ENCODE results near the gene ASAP2. TPM values are rescaled to one million over a fixed set of nuclear protein-coding genes. Genes with fewer than 3 reads are reported as not detected.

The ASAP2 gene
- polyA plus RNA-seq, 3 donors, result 0.08 to 1.1 (median 0.20) TPM

DNA sequence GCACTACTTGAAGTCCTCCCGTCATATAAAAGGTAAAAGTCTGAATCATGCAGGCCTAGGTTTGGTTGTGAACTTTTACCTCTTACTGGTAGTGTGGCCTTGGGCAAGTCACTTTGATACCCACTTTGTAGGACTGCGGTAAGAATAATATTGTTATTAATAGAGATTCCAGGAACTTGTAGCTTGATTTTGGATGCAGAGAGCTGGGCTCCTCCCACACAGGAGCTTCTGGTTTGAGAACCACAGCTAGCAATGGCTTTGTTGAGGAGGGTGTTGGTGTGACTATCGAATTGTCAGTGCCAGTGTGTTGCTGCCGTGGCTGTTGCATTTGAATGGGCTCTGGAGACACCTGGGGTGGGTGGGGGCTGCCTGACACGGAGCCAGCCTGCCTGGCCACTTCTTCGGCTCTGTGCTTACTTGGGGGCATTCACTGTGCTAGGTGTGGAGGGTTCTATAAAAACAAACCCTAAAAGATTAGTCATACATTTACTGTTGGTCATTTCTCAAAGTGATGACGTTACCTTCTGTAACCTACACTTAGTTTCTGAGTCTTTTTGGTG, 38.5 kb downstream of the ASAP2 start:
- no peak overlapping the region for H3K9ac ChIP-seq (ENCODE audit: insufficient read depth, low read length, poor library complexity, severe bottlenecking)
- Mint-ChIP-seq H3K9me3 (no peaks in the 10 kb centered on the region), H3K27ac (no peak overlapping the region), H3K36me3 (no peaks in the 10 kb centered on the region), H3K4me1 (peaks cover 3% of the 10 kb centered on the region), H3K27me3 (ENCODE audit: low read depth in 3 of 3) (peaks cover 0 to 2% (median 1%) of the 10 kb centered on the region in 3 donors), H3K4me3 (no peak overlapping the region)
- H3K4me1 ChIP-seq (ENCODE audit: control insufficient read depth in 1 of 2, insufficient read depth in 2 of 2, low read length in 2 of 2), result no peaks in the 10 kb centered on the region
- H3K4me3 ChIP-seq (replicated peaks in 1 of 3; ENCODE audit: low read depth in 2 of 3, low read length in 3 of 3), result no peak overlapping the region
- no peak overlapping the region for H3K27ac ChIP-seq (ENCODE audit: low read depth in 1 of 2, low read length in 2 of 2)
- H3K9me3 ChIP-seq (replicated peaks in 1 of 2; ENCODE audit: control insufficient read depth in 1 of 2, insufficient read depth in 1 of 2, low read length in 2 of 2), result no peaks in the 10 kb centered on the region
- no peaks in the 10 kb centered on the region for H3K36me3 ChIP-seq (replicated peaks in 1 of 2; ENCODE audit: control insufficient read depth in 1 of 2, insufficient read depth in 2 of 2, low read length in 2 of 2)
- no peaks in the 10 kb centered on the region for H4K20me1 ChIP-seq (ENCODE audit: insufficient read depth, low read length)
- no peak for DNase-seq
- no peaks in the 10 kb centered on the region for H3K79me2 ChIP-seq (ENCODE audit: insufficient read depth, low read length)
- TF ChIP-seq, protein P1, sequence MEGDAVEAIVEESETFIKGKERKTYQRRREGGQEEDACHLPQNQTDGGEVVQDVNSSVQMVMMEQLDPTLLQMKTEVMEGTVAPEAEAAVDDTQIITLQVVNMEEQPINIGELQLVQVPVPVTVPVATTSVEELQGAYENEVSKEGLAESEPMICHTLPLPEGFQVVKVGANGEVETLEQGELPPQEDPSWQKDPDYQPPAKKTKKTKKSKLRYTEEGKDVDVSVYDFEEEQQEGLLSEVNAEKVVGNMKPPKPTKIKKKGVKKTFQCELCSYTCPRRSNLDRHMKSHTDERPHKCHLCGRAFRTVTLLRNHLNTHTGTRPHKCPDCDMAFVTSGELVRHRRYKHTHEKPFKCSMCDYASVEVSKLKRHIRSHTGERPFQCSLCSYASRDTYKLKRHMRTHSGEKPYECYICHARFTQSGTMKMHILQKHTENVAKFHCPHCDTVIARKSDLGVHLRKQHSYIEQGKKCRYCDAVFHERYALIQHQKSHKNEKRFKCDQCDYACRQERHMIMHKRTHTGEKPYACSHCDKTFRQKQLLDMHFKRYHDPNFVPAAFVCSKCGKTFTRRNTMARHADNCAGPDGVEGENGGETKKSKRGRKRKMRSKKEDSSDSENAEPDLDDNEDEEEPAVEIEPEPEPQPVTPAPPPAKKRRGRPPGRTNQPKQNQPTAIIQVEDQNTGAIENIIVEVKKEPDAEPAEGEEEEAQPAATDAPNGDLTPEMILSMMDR (IDR thresholded peaks at IDR 0.05), result no peak
- no peaks in the 10 kb centered on the region for H3K27me3 ChIP-seq (ENCODE audit: control insufficient read depth in 2 of 2, insufficient read depth in 2 of 2, low read length in 2 of 2)
- whole genome bisulfite sequencing (ENCODE audit: insufficient coverage), result 100% methylated on average over 1 of the region's 7 CpGs
- intact Hi-C loops (cut with micrococcal nuclease), result no loop called here
- H2AFZ ChIP-seq (ENCODE audit: insufficient read depth, low read depth, low read length, poor library complexity, severe bottlenecking), result no peak overlapping the region
- H3K4me2 ChIP-seq (replicated peaks; ENCODE audit: extremely low read depth, low read length, poor library complexity, severe bottlenecking), result no peak overlapping the region

DNA sequence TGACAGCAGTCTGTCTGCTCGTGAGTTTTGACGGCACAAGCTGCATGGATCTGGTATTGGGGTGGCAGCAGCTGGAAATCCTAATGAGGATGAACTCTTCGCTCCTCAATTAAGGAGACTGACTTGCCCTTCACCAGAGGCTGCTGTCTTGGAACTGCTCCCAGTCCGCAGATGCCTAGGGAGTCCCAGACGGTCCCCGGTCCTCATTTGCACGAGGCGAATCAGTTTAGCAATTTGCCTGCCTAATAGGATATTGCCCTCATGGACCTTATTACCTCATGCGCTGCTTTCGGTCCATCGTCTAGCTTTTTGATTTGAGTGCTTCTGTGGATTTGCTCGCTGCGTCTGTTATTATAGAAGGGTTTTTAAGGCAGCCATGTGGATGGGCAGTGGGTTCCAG, 40.6 kb downstream of the ASAP2 start:
- H2AFZ ChIP-seq (ENCODE audit: insufficient read depth, low read depth, low read length, poor library complexity, severe bottlenecking), result no peak overlapping the region
- no peaks in the 10 kb centered on the region for H3K36me3 Mint-ChIP-seq
- H3K27ac ChIP-seq (ENCODE audit: low read depth in 1 of 2, low read length in 2 of 2), result no peak overlapping the region
- intact Hi-C loops (cut with micrococcal nuclease), result no loop called here
- H3K27me3 ChIP-seq (ENCODE audit: control insufficient read depth in 2 of 2, insufficient read depth in 2 of 2, low read length in 2 of 2), result no peaks in the 10 kb centered on the region
- no peak overlapping the region for H3K4me3 ChIP-seq (replicated peaks in 1 of 3; ENCODE audit: low read depth in 2 of 3, low read length in 3 of 3)
- DNase-seq, result no peak
- no peaks in the 10 kb centered on the region for H3K4me1 ChIP-seq (ENCODE audit: control insufficient read depth in 1 of 2, insufficient read depth in 2 of 2, low read length in 2 of 2)
- H4K20me1 ChIP-seq (ENCODE audit: insufficient read depth, low read length), result no peaks in the 10 kb centered on the region
- no peak overlapping the region for H3K4me3 Mint-ChIP-seq
- no peak overlapping the region for H3K27ac Mint-ChIP-seq
- H3K9me3 ChIP-seq (replicated peaks in 1 of 2; ENCODE audit: control insufficient read depth in 1 of 2, insufficient read depth in 1 of 2, low read length in 2 of 2), result no peaks in the 10 kb centered on the region
- WGBS (ENCODE audit: insufficient coverage), result 97% methylated on average over 11 of the region's 13 CpGs
- peaks cover under 1 to 6% (median 2%) of the 10 kb centered on the region in 3 donors for H3K27me3 Mint-ChIP-seq (ENCODE audit: low read depth in 3 of 3)
- no peak overlapping the region for H3K4me2 ChIP-seq (replicated peaks; ENCODE audit: extremely low read depth, low read length, poor library complexity, severe bottlenecking)
- no peaks in the 10 kb centered on the region for H3K79me2 ChIP-seq (ENCODE audit: insufficient read depth, low read length)
- H3K9ac ChIP-seq (ENCODE audit: insufficient read depth, low read length, poor library complexity, severe bottlenecking), result no peak overlapping the region
- H3K9me3 Mint-ChIP-seq, result no peaks in the 10 kb centered on the region
- TF ChIP-seq, protein P1 (IDR thresholded peaks at IDR 0.05), result no peak
- peaks cover 10% of the 10 kb centered on the region for H3K4me1 Mint-ChIP-seq
- no peaks in the 10 kb centered on the region for H3K36me3 ChIP-seq (replicated peaks in 1 of 2; ENCODE audit: control insufficient read depth in 1 of 2, insufficient read depth in 2 of 2, low read length in 2 of 2)

All from CD14-positive monocyte (primary cell).